SH-SY5Y (cell line): ENCODE results near the gene PDPR.

Source experiments
- GATA2 ChIP-seq: IDR thresholded peaks from 2 replicates; pipeline ENCODE4 v1.6.1; 2011; ENCODE audit warnings: mild to moderate bottlenecking, low read depth, low read length
- GATA3 ChIP-seq: IDR thresholded peaks from 2 replicates; pipeline ENCODE4 v1.6.1; 2011; ENCODE audit warnings: low read depth, mild to moderate bottlenecking, low read length, moderate library complexity

DNA sequence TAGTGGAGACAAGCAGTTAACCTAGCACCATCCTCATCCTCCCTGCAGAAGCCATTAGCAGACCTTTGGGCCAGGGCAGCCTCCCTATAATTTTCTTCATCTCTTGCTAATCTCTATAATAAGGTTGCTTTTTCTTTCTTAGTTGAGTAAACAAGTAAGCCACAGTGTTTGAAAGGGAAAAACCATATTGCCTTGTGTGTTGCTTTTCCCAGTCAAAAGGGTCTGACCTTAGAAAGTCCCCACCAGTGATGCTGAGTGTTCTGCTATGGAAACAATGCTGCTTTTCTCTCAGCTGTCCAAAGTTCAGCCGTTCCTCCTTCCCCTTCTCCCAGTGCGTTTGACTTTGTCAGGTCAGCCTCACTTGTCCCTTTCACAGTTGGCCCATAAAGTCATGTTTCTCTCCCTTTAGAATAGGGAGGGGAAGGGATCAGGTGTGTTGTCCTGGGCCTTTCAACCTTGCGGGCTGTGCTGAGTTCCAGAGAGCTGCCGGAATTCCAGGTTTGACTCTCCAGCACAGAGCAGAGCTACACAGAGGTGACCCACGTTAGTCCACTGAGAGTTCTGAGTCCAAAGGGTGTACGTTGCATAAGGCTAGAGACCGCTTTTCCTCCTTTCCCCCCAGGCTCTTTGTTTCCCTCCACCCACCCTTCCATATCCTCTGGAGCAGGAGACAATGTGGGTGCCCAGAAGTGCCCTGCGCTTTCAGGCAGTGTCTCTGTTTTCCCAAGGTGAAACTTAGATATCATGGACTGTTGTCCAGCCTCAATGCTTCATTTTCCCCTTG lies 43.5 kb downstream of the PDPR start:
- TF ChIP-seq GATA3 (no peak), GATA2 (no peak)
